ENCODE measurements around the gene ALG11.

DNA sequence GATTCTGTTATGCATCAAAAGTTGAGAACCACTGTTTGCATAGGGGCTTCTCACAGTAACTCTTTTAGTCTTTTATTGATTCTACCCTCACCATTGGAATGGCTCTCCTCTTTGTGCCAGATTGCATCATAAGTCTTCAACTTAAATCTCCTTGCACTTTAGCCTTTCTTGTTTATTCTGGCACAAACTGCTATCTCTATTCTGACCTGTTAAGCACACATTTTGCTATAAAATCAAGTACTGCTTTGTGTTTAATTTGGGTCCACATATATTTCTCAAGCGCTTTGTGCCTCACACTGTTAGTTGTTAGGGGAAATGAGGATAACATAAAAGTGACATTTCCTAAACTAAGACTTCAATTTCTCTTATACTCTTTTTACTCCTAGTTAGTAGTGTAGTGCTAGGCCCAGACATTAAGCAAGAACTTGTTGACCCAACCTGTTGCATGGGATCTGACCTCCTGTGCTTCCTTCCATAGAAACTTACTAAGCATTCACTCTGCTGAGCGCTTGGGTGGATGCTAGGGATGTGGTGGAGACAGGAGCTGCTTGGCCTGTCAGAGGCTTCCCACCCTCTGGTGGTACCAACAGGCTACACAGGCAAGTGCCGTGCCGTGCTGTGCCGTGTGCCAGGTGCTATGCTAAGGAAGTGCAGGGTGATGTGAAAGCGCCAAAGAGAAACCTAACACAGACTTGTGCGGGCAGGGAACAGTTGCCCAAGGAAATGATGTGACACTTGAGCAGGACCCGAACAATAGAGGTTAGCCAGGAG is 13.5 kb downstream of the ALG11 start:
- TF ChIP-seq, protein P1, sequence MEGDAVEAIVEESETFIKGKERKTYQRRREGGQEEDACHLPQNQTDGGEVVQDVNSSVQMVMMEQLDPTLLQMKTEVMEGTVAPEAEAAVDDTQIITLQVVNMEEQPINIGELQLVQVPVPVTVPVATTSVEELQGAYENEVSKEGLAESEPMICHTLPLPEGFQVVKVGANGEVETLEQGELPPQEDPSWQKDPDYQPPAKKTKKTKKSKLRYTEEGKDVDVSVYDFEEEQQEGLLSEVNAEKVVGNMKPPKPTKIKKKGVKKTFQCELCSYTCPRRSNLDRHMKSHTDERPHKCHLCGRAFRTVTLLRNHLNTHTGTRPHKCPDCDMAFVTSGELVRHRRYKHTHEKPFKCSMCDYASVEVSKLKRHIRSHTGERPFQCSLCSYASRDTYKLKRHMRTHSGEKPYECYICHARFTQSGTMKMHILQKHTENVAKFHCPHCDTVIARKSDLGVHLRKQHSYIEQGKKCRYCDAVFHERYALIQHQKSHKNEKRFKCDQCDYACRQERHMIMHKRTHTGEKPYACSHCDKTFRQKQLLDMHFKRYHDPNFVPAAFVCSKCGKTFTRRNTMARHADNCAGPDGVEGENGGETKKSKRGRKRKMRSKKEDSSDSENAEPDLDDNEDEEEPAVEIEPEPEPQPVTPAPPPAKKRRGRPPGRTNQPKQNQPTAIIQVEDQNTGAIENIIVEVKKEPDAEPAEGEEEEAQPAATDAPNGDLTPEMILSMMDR (conservative IDR thresholded peaks at IDR 0.05; ENCODE audit: low read depth, low read length), result no peak
- TF ChIP-seq EZH2 (IDR thresholded peaks at IDR 0.05; ENCODE audit: borderline replicate concordance, low read depth, low read length, poor library complexity, severe bottlenecking), result no peak

Data from A673 (cell line).